ENCODE measurements around the gene SERPINA5.
"Not testable (repeated sequence)": the region's sequence is repeated elsewhere in the genome, so short reads cannot be mapped to it uniquely, and the experiment has no call there.

DNA sequence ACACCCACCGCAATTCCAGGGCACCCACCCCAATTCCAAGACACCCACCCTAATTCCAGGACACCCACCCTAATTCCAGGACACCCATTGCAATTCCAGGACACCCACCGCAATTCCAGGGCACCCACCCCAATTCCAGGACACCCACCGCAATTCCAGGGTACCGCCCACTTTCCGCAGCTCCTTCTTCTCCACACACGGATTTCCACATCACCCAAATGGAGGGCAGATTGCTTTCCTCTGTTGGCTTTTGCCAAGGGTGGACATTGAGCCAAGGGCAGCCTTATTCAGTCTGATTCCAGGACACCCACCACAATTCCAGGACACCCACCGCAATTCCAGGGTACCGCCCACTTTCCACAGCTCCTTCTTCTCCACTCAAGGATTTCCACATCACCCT, 56.6 kb downstream of the SERPINA5 start:
- TF ChIP-seq, protein P1, sequence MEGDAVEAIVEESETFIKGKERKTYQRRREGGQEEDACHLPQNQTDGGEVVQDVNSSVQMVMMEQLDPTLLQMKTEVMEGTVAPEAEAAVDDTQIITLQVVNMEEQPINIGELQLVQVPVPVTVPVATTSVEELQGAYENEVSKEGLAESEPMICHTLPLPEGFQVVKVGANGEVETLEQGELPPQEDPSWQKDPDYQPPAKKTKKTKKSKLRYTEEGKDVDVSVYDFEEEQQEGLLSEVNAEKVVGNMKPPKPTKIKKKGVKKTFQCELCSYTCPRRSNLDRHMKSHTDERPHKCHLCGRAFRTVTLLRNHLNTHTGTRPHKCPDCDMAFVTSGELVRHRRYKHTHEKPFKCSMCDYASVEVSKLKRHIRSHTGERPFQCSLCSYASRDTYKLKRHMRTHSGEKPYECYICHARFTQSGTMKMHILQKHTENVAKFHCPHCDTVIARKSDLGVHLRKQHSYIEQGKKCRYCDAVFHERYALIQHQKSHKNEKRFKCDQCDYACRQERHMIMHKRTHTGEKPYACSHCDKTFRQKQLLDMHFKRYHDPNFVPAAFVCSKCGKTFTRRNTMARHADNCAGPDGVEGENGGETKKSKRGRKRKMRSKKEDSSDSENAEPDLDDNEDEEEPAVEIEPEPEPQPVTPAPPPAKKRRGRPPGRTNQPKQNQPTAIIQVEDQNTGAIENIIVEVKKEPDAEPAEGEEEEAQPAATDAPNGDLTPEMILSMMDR (IDR thresholded peaks at IDR 0.05) = not testable (repeated sequence)
- not testable (repeated sequence) for TF ChIP-seq POLR2A, EP300 (IDR thresholded peaks at IDR 0.05)
